Adrenal gland (tissue), 5 donors: ENCODE results near the gene DCLK3.

Experiments
- POLR2A ChIP-seq, 2 donors: fragments of 450-650 bp; IDR thresholded peaks; one replicate each; pipeline ENCODE4 v1.6.1; 2017; ENCODE audit warnings: antibody characterized with exemption in 2 of 2, mild to moderate bottlenecking in 2 of 2, moderate library complexity in 1 of 2
- TF ChIP-seq, protein P1 (sequence below), 6 experiments: fragments of 450-650 bp in 4 of 6; fragments of 200-600 bp in 2 of 6; sonication (generic) in 1 of 6; IDR thresholded peaks; 1 replicate in 5 of 6; 2 replicates in 1 of 6; pipeline versions ENCODE4 v1.5.1 to v1.8.0; 2016 to 2021; ENCODE audit warnings: antibody characterized with exemption in 6 of 6, mild to moderate bottlenecking in 2 of 6, moderate library complexity in 1 of 6
- donor health status: DM: no; HTN: no; CAD: no.

GRCh38 chr3:36677331-36678007 is 86.9 kb downstream of the DCLK3 start:
- TF ChIP-seq, protein P1, sequence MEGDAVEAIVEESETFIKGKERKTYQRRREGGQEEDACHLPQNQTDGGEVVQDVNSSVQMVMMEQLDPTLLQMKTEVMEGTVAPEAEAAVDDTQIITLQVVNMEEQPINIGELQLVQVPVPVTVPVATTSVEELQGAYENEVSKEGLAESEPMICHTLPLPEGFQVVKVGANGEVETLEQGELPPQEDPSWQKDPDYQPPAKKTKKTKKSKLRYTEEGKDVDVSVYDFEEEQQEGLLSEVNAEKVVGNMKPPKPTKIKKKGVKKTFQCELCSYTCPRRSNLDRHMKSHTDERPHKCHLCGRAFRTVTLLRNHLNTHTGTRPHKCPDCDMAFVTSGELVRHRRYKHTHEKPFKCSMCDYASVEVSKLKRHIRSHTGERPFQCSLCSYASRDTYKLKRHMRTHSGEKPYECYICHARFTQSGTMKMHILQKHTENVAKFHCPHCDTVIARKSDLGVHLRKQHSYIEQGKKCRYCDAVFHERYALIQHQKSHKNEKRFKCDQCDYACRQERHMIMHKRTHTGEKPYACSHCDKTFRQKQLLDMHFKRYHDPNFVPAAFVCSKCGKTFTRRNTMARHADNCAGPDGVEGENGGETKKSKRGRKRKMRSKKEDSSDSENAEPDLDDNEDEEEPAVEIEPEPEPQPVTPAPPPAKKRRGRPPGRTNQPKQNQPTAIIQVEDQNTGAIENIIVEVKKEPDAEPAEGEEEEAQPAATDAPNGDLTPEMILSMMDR (IDR thresholded peaks at IDR 0.05) = no peak
- no peak for TF ChIP-seq POLR2A (IDR thresholded peaks at IDR 0.05)
